Adrenal gland (tissue), 5 donors: ENCODE measurements around the gene SRC.

ENCODE experiments used
- CTCF ChIP-seq, 6 experiments: fragments of 450-650 bp in 4 of 6; fragments of 200-600 bp in 2 of 6; sonication (generic) in 1 of 6; IDR thresholded peaks; 1 replicate in 5 of 6; 2 replicates in 1 of 6; pipeline versions ENCODE4 v1.5.1 to v1.8.0; 2016 to 2021; ENCODE audit warnings: antibody characterized with exemption in 6 of 6, mild to moderate bottlenecking in 2 of 6, moderate library complexity in 1 of 6
- POLR2A ChIP-seq, 2 donors: fragments of 450-650 bp; IDR thresholded peaks; one replicate each; pipeline ENCODE4 v1.6.1; 2017; ENCODE audit warnings: antibody characterized with exemption in 2 of 2, mild to moderate bottlenecking in 2 of 2, moderate library complexity in 1 of 2
- donor health status: DM: no; HTN: no; CAD: no.

- TF ChIP-seq CTCF (IDR thresholded peaks at IDR 0.05), result no peak
- no peak for TF ChIP-seq POLR2A (IDR thresholded peaks at IDR 0.05)
These were observed 84.1 kb downstream of the SRC start for GRCh38 chr20:37430044-37430443.
